NCI-H146 (cell line): ENCODE measurements around the gene UTP11.

Experiments used
- DNase-seq: peaks from one replicate; lab custom pipeline; 2025; lab: John Stamatoyannopoulos, UW

UTP11 gene

GRCh38 chr1:38003261-38004250 lies 9.0 kb upstream of the UTP11 start:
- DNase-seq = no peak

- DNase-seq = peak; percentile 11
These were observed 8.0 kb upstream of the UTP11 start for GRCh38 chr1:38004284-38005108.

DNA sequence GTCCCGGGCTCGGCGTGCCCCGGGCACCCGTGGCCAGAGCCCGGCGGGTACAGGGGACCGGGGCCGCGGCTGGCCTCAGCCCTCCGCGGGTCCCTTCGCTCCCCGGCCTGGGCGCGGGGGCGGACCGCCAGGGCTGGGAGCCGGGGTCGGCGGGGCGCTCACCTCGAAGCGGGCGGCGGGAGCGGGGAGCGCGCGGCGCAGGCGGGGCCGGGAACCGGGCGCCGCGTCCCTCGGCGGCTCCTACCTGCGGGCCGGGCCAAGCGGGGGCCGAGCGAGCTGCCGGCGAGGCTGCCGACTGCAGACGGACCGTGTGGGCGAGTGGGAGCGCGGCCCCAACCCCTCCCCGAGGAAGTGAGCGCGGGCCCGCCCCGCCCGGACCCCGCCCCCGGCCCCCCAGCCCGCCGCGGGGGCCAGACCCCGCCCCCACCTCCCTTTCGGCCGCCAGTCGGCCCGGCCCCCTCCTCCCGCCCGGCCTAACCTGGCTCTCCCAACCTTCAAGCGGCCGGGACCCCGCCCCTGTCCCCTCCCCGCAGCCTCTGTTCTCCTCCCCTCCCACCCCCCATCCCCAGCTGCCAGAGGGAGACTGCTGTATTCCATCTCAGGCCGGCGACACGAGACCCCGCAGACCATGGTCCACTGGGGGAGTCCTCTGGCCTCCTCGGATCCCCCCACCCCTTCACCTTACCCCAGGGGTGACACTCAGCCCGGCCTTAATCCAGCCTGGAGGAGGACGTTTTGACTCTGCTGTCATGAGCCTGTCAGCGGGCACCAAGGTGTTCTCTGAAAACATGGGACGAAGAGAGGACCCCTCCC lies 7.1 kb upstream of the UTP11 start, which contains the start of gene FHL3:
FHL3 (minus strand) TSS at position 320 of the 813 bp plus-strand sequence. CDS start 6,102 bp downstream, outside the sequence.
- peak; percentile 77 for DNase-seq

GRCh38 chr1:38006008-38006828 lies 6.3 kb upstream of the UTP11 start:
- DNase-seq = no peak

GRCh38 chr1:38009088-38009840 lies 3.3 kb upstream of the UTP11 start:
- peak; percentile 25 for DNase-seq

DNA sequence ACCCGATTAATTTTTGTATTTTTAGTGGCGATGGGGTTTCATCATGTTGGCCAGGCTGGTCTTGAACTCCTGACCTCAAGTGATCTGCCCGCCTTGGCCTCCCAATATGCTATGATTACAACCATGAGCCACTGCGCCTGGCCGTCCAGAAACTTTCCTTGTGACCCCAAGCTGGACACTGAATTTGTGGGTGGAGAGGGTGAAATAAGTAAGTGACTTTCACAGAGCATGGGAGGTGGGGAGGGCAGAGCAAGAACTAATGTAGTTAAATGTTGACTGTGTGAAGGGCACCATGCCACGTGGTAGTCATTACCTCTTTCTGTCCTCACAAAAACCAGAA lies 2.7 kb upstream of the UTP11 start:
- DNase-seq = no peak

- no peak for DNase-seq
These were observed 691 bp downstream of the UTP11 start for GRCh38 chr1:38013227-38013622.

GRCh38 chr1:38014171-38014570 lies 1.6 kb downstream of the UTP11 start:
- DNase-seq = no peak

DNA sequence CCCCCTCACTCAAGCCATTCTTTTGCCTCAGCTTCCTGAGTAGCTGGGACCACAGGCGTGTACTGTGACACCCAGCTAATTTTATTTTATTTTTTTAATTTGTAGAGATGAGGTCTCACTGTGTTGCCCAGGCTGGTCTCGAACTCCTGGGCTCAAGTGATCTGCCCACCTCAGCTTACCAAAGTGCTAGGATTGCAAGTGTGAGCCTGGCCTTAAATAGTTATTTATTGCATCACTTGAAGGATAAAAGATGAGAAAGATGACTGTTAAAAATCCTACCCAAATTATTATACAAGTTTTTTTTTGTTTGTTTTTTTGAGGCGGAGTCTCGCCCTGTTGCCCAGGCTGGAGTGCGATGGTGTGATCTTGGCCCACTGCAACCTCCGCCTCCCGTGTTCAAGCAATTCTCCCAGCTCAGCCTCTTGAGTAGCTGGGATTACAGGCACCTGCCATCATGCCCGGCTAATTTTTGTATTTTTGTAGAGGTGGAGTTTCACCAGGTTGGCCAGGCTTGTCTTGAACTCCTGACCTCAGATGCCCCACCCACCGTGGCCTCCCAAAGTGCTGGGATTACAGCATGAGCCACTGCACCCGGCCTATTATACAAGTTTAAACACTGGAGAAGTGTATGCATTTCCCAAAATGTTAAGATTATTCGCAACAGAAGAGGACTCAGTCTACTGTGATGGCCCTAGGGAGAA lies 2.3 kb downstream of the UTP11 start:
- no peak for DNase-seq

DNA sequence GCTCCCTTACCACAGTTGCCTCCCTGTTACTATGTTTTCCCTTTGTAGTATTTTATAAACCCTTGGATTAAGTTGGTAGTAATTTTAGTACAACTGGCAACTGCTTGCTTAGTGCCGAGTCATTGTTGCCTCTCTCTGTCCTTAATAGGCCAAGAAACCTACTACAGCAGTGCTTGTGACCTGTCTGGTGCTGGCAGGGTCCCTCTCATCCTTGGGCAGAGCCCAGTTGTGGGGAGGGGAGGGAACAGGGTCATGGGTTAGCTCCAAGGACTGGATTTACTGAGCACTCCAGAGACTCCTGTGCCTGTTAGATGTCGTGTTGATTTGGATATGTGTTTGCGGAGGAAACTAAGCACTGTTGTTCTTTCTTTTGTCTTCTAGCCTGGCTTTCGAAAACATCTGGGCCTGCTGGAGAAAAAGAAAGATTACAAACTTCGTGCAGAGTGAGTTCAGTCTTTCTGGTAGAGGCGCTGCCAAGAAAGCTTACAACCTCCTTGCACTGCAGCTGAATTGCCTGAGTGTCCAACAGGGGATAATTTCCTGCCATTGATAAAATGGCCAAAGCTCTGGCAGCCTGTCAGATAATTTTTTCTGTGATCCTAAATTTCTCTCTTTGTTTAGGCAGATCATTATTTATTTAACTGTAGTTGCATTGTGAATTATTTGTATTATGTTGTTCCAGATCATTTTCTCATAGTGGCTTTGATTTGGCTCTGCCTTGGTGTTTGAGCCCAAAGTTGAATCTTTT lies 3.6 kb downstream of the UTP11 start:
- DNase-seq = no peak

GRCh38 chr1:38018864-38019343 lies 6.4 kb downstream of the UTP11 start:
- DNase-seq = no peak

DNA sequence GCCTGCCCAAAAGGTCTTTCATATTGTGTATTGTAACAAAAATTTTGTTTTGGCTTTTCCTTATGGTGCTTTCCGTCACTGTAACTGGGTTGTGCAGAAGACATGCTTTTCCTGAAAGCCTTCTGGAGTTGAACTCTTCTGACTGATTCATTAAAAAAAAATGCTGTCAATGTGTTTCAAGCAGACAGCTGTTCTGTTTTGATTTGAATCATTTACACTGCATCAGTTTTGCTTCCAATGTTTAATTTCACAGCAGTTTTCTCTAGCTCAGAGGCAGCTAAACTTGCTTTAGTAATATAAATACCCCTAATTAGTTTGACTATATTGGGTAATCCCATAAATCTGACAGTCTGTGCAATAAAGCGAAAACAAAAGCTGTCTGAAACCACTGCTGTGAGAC lies 7.9 kb downstream of the UTP11 start:
- DNase-seq = no peak

DNA sequence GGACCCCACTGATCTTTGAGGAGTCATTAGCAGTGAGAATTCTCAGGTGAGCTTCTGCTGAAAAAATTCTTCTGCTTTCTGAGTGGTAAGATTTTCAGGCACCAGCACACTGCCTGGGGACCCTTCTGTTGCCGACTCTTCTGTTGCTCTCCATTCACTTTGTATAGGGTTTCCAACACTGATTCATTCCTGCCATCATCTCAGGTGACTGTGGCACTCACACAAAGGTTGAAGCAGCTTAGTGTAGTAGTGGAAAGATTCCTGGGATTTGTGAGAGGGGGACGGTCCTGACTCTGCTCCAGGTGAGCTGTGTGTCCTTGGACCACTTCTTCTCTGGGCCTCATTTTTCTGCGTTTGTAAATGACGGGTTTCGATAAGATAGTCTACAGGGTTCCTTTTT lies 9.4 kb downstream of the UTP11 start:
- DNase-seq = no peak

DNA sequence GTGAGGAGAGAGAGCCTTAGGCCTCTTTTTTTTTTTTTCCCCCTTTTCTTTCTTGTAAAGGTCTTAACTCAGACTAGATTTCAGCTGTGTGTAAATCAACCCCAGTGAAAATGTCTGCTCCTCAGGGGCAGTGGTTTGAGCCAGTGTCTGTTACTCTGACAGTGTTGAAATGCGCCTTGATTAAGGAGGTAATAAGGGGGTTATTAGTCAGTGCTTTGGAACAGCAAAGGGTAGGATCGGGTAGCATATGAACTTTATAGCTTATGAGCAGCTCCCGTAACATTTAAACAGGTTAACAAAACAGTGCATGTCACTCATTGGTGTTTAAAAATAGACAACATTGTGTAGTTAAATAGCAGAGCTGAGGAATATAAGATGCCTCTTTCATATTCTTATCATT lies 10.3 kb downstream of the UTP11 start:
- no peak for DNase-seq

GRCh38 chr1:38025233-38025632 lies 12.7 kb downstream of the UTP11 start:
- no peak for DNase-seq

- no peak for DNase-seq
These were observed 13.1 kb downstream of the UTP11 start for GRCh38 chr1:38025664-38026063.

GRCh38 chr1:38026592-38027200 lies 14.2 kb downstream of the UTP11 start:
- no peak for DNase-seq
